ENCODE data around the gene SMCO4.
"Not testable (repeated sequence)": the region's sequence is repeated elsewhere in the genome, so short reads cannot be mapped to it uniquely, and the experiment has no call there.

Gene SMCO4

DNA sequence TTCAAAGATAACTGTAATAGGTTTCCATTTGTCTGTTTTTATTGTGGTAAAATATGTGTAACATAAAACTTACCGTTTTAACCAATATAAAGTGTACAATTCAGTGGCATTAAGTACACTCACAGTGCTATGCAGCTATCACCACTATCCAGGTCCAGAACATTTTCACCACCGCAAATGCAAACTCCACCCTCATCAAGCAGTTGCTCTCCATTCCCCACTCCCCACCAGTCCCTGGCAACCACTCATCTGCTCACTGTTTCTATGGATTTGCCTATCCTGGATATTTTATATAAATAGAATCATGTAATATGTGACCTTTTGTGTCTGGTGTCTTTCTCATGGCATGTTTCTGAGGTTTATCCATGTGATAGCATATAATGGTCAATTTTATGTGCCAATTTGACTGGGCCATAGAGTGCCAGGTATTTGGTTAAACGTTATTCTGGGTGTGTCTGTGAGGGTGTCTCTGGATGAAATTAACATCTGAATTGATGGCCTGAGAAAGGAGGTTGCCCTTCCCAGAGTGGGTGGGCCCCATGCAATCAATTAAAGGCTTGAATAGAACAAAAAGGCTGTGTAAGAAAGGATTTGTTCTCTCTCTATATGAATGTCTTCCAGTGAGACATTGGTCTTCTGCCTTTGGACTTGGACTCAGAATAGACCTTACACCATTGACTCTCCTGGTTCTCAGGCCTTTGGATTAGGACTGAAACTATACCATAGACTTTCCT is 17.2 kb upstream of the SMCO4 start:
- no peak for DNase-seq (ENCODE audit: low read depth in 1 of 2, low spot score in 1 of 2)

DNA sequence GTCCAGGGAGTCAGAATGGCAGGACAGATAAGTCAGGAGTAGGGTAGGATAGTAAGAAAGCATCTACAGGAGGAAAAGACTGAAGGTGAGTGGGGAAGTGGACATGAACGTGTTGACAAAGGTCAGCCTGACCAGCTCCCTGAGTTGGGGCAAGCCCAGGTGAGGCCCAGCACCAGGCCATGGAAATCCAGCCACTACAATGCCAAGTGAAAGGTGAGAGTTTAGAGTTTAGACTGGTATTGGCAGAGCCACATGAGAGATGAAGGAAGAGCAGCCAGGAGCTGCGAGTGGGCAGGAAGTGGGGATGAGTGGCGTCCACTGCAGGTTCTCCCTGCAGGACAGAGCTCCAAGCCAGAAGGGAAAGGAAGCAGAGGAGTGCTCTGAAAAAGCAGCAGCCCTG is 16.5 kb upstream of the SMCO4 start:
- no peak for DNase-seq (ENCODE audit: low read depth in 1 of 2, low spot score in 1 of 2)

DNA sequence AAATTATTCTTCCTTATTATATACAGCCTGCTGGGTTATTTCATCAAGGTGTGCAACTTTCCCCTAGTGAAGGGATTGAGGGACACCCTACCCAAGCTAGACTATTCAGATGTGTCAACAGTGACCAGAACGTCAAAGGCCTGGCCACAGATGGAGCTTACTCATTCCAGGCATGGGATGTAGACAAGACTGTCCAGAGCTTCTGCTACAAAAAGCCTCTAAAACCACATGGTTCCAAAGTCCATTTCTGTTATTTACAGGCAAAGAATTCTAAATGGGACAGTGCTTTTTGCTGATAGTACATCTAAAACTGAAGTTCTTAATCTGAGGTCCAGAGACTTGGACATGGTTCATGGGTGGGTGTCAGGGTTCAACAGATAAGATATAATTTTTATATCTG is 9.7 kb upstream of the SMCO4 start:
- DNase-seq (ENCODE audit: low read depth in 1 of 2, low spot score in 1 of 2), result no peak

DNA sequence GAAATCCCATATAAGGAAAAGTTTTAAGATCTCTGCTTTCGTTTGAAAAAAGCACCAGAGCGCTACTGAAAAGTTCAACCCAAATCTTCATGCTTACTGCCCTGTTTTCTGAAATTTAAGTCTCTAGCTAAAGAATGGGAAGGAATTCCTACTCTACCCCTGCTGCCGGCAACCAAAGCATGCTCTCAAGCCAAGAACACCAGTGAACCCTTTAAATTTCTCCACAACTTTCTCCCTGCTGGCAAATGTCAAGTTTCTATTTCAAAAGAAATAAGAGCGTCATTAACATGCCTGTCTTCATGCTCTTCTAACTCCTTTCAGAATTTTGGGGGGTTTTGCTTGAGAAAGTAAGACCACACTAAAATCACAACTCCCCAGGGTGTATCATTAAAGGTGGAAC is 6.8 kb upstream of the SMCO4 start:
- DNase-seq (ENCODE audit: low read depth in 1 of 2, low spot score in 1 of 2), result no peak

DNA sequence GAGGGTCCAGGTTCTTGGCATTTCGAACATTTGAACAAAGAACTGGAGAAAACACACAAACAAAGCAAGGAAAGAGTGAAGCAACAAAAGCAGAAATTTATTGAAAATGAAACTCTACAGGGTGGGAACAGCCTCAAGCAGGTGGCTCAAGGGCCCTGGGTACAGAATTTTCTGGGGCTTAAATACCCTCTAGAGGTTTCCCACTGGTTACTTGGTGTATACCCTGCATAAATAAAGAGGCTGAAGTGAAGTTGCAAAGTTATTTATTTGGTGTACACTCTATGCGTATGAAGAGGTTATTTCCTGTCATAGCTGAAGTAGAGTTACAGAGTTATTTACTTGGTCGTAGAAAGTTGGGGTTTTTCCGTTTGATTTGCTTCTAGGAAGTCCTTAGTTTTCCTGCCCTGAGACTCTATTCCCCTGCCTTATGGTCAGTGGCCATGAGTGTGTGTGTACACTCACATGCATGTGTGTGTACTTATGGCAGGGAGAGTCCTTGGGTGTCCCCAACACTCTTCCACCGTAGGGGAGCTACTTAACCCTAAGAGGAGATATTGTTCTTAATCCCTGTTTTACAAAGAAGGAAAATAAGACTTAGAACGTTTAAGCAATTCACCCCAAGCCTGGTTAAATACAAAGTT is 5.6 kb upstream of the SMCO4 start:
- no peak for DNase-seq (ENCODE audit: low read depth in 1 of 2, low spot score in 1 of 2)

DNA sequence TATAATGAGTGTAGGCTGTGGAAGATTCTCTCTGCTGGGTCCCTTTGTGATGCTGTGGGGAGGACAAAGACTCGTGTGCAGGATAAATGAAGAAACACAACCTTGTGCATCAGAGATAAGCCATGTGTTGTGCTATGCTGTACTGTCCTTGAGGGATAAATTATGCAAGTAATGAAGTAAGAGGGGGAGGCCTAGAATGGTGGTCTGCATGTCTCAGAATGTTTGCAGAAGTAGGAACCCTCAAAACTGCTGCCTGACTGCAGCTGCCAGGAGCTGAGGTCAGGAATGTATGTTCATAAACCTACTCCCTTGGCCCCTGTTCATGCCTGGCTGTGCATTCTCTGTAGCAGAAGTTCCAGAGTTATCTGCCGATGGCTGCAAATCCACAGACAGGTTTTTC is 4.6 kb upstream of the SMCO4 start:
- no peak for DNase-seq (ENCODE audit: low read depth in 1 of 2, low spot score in 1 of 2)

DNA sequence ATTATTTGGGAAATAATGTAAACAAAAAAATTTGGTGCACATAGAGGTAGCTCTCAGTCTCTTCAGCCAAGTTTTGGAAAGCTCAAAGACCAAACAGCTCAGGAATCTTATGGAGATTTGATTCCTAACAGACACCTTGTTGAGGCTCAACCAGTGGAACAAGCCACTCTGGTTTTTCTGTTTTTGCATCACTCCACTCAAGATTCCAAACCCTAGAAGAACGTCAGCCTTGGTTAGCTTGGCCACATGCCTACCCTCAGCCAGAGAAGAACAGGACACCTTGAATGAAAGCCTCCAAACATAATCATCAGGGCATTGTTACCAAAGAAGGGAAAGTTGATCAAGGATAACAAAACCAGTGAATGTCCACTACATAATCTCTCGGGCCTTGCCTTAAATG is 3.8 kb upstream of the SMCO4 start:
- no peak for DNase-seq (ENCODE audit: low read depth in 1 of 2, low spot score in 1 of 2)

DNA sequence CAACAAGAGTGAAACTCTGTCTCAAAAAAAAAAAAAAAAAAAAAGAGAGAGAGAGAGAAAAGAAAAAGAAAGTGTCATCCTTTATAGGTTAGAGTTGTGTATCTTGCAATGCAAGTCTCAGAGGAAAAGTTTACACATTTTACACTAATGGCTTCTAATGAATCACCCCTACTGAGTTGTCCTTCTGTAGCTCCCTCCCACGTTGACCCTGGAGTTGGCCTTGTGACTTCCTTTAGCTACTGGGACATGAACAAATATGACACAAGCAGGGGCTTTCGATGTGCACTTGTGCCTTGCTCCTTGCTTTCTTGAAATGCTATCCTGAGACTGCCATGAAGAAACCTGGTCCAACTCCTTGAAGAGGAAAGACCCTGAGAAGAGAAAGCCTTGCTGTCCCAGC is 2.4 kb upstream of the SMCO4 start:
- no peak for DNase-seq (ENCODE audit: low read depth in 1 of 2, low spot score in 1 of 2)

DNA sequence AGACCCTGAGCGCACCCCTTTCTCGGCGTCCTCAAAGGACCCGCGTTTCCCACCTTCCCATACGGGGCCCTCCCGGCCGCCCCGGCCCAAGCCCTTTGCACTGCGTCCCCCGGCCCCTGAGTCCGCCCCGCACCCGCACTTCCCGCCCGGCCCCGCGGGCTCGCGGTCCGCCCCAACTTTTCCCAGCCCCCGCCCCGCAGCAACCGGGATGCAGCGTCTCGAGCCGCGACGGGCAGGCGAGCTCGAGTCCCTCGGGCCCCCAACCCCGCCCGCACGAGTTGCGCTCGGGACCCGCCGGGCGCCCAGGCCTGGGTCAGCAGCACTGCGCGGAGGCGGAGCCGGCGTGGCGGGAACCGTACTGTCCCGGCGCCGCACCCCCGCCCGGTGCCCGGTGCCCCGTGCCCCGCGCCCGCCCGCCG is 371 bp downstream of the SMCO4 start:
- no peak for DNase-seq (ENCODE audit: low read depth in 1 of 2, low spot score in 1 of 2)

DNA sequence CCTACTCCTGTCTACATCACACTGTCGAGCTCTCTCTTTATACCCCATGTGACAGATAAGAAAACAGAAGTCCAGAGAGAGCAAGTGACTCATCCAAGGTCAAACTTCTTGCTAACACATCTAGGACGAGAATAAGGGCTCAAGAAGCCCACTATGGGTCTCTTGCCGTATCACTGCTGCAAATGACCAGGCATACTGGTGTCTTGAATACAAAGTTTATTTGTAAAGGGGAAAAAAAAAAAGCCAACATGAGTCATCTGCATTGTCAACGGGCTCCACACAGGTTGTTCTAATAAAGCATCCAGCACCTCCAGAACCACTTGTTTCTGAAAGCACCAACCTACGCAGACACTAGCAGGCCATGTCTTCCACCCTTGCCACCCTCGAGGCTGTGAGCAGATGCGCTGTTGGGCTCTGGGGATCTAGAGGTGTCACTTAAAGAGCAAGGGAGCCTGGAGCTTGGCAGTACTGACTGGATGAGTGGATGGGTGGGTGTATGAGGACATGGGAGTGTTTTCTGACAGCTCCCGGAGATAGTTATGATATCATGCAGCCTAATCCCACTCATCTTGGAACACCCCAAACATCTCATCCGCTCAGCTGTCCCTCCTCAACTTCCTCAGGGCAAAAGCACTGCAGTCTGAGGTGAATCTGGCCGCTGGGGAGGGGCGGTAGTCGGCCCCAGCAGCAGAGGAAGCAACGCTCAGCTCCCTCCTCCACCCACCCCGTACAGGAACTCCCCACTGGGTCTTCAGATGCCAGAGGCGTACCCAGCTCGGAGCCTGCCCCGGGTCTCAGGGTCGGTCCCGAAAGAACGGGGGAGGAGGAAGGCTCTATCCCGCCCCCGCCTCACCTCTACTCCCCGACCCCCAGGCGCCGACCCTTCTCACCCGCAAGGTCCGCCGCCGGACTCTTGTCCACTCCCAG is 1.0 kb downstream of the SMCO4 start:
- no peak for DNase-seq (ENCODE audit: low read depth in 1 of 2, low spot score in 1 of 2)

DNA sequence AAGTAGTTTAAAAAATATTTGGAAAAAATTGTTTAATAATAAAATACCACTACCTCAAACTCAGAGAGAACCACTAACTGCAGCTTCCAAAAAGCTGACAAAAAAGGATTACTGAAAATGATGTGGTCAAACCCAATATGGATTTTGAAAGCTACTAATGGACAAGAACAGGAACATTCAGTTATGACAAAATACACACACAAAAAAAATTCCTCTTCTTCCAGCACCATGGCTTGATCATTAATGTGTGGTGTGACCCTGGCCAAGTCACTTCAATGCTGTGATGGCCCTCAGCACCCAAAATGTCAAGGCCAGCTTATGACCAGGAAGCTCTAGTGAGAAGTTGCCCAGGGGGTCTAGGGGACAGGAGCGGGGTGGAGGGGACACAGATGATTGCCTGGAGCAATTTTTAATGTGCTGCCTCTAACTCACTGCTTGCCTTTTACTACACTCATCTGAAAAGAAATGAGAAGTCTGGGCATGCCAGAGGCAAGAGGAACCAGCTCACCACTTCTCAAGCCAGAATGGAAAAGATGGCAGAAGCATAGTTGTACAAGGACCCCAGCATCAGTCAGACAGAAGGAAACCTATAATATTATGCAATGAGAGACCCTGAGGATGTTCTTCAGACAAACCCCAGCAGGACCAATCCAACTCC is 2.2 kb downstream of the SMCO4 start:
- DNase-seq (ENCODE audit: low read depth in 1 of 2, low spot score in 1 of 2), result no peak

DNA sequence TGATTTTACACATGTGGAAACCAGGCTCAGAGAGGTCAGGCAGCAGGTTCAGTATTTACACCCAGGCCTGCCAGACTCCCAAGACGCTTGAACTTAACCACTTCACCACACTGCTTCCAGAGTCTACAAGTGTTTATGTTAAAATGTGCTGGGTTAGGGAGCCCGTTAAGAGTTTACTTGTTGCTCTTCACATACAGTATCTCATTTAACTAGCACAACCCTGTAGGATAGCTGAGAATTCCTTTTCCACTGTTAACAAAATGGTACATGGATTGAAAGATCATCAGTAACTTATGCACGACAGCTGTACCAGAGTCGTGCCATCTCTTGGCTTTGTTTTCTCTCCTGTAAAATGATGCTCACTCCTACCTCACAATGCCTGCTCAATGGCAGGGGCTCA is 2.9 kb downstream of the SMCO4 start:
- DNase-seq (ENCODE audit: low read depth in 1 of 2, low spot score in 1 of 2), result no peak

DNA sequence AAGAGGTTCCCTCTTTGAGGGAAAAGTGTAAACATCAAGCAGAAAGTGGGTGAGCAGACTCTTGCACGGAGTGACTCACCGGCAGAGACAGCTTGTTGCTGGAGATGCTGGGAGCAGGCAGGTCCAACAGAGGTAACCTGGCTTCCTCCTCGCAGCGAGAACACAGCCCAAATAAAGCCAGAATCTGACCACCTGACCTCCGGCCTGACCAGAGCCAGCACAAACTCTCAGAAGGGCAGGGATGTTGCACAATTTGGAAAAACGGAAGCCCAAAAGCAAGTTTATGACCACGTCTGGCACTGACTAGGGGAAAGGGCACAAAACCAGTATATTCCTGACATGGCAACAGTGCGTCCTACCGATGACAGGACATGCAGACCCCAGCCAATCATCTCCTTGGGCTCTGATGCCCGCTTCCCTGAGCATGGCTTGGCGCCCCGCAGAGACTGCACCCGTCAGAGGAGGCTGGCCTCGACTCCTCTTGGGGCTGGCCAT is 5.4 kb downstream of the SMCO4 start:
- no peak for DNase-seq (ENCODE audit: low read depth in 1 of 2, low spot score in 1 of 2)

DNA sequence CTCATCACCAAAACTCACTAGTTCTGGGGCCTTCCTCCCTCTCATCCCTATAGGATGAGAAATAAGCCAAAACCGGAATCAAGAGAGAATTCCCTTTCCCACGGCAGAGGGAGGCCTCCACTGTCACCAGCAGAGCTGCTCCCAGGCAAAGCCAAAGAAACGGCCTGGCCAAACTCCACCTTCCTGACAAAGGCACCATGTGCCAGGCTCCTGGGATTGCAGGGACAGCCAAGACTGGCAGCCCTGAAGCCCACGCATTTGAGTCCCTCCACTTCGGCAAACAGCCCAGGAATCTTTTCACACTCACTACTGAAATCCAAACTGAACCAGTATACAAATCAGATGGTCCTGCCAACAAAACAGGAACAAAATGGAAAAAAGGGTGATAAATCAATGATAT is 6.1 kb downstream of the SMCO4 start:
- DNase-seq (ENCODE audit: low read depth in 1 of 2, low spot score in 1 of 2), result no peak

DNA sequence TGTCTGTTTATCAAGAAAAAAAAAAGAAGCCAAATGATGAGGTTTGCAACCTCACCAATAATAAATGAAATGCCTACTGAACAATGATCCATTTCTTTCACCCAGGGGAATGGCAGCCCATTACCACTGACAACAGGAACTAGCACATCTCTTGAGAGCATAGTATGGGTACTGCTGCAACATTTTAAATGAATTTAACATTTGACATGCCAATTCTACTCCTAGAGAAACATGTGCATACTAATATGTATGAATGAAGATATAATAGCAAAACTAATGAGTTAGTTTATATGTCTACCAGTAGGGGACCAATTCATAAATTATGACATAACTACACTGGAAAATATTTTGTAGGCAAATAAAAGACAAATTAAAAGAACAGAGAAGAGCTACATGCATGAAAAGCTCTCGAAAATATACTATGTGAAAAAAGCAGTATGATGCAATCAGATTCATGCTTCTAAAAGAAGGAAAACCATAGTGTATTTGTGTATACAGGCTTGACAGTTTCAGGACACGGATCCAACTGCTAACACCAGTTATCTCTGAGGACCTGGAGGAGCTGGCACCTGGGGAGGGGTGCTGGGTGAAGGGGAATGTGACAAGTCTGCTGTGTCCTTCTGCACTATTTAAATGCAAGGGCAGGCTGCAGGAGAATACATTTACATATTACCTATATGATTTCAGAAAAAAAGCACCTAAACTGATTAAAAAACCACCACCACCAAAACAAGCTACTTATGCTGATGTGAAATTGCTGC is 6.9 kb downstream of the SMCO4 start:
- DNase-seq (ENCODE audit: low read depth in 1 of 2, low spot score in 1 of 2), result no peak

DNA sequence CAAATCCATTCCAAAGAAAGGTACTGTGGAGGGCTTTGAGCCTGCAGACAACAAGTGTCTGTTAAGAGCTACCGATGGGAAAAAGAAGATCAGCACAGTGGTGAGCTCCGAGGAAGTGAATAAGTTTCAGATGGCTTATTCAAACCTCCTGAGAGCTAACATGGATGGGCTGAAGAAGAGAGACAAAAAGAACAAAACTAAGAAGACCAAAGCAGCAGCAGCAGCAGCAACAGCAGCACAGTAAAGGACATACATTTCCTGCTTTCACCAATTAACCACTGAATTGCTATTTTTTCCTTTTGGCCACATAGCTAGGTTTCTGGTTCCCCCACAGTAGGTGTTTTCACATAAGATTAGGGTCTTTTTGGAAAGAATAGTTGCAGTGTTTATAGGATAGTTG is 7.6 kb downstream of the SMCO4 start:
- not testable (repeated sequence) for DNase-seq (ENCODE audit: low read depth in 1 of 2, low spot score in 1 of 2)

DNA sequence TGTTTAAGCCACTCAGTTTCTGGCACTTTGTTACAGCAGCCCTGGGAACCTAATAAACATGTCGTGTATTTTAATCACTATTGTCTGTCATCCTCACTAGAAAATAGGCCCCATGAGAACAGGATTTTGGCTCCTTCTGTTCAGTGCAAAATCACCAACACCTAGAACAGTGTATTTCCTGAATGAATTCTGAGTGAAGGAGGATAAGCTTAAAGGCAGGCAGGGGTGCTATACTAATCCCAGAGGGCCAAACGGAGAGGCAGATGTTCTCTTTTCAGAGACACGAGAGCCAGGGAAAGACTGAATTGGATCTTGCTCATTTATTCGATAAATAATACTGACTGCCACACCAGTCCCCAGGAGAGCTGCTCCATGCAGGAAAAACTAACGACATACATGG is 10.4 kb downstream of the SMCO4 start:
- DNase-seq (ENCODE audit: low read depth in 1 of 2, low spot score in 1 of 2), result no peak

DNA sequence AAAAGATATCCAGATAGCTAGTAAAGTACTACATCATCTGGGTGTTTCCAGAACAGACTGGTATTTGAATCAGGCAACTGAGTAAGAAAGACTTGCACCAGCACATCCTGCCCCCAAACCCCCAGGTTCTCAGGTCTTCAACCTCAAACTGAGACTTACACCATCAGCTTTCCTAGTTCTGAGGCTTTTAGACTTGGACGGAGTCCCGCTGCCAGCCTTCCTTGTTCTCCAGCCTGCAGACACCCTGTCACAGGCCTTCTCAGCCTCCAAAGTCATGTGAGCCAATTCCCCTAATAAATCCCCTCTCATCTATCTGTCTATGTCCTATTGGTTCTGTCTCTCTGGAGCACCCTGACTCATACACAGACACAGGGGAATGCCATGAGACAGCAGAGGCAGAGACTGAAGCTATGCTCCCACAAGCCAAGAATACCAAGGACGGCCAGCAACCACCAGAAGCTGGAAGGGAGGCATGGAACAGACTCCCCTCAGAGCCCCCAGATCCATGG is 10.9 kb downstream of the SMCO4 start:
- DNase-seq (ENCODE audit: low read depth in 1 of 2, low spot score in 1 of 2), result no peak

DNA sequence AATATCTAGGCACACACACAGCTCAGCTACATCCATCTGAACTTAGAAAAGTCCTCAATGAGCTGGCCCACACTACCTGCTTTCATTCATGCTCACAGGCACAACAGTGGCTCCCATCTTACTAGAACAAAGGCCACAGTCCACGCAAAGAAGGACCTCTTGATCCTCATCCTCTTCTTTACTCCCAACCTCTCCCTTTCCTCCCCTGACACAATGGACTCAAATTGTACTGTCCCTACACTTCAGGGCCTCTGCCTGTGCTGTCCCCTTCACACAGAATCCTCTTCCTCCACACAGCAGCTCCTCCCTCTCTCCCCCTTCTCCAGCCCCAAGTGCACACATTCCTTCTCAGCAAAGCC is 12.7 kb downstream of the SMCO4 start:
- DNase-seq (ENCODE audit: low read depth in 1 of 2, low spot score in 1 of 2), result no peak

DNA sequence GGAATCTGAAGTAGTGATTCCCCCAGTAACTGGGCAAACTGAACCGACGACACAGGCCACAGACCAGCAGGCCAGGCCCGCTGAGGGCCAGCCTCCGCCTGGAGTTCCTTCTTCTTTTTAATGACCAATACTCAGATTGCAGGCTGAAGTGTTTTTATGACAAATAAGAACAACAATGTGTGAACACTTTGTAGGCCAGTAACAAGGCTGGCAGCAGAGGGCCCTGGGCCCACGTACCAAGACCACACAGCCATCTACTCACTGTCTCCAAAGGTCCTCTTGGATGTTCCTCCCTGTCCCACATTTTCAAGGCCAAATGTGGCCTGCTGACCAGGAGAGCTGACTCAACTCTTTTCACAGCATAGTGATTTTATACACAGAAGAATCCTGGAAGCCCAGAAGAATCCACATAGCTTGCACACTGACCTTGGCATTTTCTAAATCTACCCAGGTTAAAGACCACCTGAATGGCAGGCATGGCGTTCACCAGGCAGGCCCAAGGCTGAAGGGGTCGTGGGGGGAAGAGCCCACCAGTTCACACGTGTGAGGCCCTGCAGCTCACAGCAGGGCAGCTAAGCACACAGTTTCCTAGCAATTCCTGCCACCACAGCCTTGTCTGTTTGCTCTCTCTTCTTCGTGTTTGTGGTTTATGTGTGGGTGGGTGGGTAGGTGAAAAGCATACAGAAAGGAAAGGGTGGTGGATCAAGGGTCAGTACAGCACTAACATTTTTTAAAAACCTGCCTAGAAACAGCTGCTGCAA is 13.3 kb downstream of the SMCO4 start:
- DNase-seq (ENCODE audit: low read depth in 1 of 2, low spot score in 1 of 2), result no peak

All from activated CD4-positive, alpha-beta T cell treated with anti-CD3 and anti-CD28 coated beads, Interleukin-2, amount 50 U/mL, for 24 hours (primary cell).